IgD-negative memory B cell (primary cell): ENCODE data around the gene C4A. TPM values are rescaled to one million over a fixed set of nuclear protein-coding genes. Genes with fewer than 3 reads are reported as not detected.
"Not testable (repeated sequence)": the region's sequence is repeated elsewhere in the genome, so short reads cannot be mapped to it uniquely, and the experiment has no call there.

Experiments used
- H3K27ac Mint-ChIP-seq, 3 donors: one replicate each; pipeline ENCODE4 v1.8.0; 2020 to 2022; ENCODE audit warnings: mild to moderate bottlenecking in 3 of 3, mixed read lengths in 3 of 3, moderate library complexity in 1 of 3
- H3K27me3 Mint-ChIP-seq: one replicate; pipeline ENCODE4 v1.8.0; 2021; ENCODE audit warnings: mixed read lengths
- H3K36me3 Mint-ChIP-seq: one replicate; pipeline ENCODE4 v1.8.0; 2020; ENCODE audit warnings: mild to moderate bottlenecking, mixed read lengths
- H3K4me1 Mint-ChIP-seq, 3 donors: one replicate each; pipeline ENCODE4 v1.8.0; 2020 to 2022; ENCODE audit warnings: mixed read lengths in 3 of 3, mild to moderate bottlenecking in 1 of 3
- H3K4me3 Mint-ChIP-seq, 4 donors: one replicate each; pipeline ENCODE4 v1.8.0; 2020 to 2022; ENCODE audit warnings: mild to moderate bottlenecking in 4 of 4, mixed read lengths in 4 of 4, moderate library complexity in 3 of 4
- H3K9me3 Mint-ChIP-seq, 3 donors: one replicate each; pipeline ENCODE4 v1.8.0; 2020 to 2021; ENCODE audit warnings: mixed read lengths in 3 of 3, mild to moderate bottlenecking in 1 of 3
- polyA plus RNA-seq: library from polyadenylated mRNA; unstranded; fragments of 300-500 nt; fragmentation: Illumina TruSeq; gene quantifications from one replicate; pipeline ENCODE4 v1.2.3, GENCODE V29; 2021

The C4A gene
- polyA plus RNA-seq, 1 donor from 2014 or later = 0.23 TPM

- H3K4me1 Mint-ChIP-seq, H3K9me3 Mint-ChIP-seq, H3K27me3 Mint-ChIP-seq, H3K36me3 Mint-ChIP-seq, H3K27ac Mint-ChIP-seq, H3K4me3 Mint-ChIP-seq: not testable (repeated sequence)
Measured at GRCh38 chr6:32044916-32045315, 63.1 kb downstream of the C4A start.

- Mint-ChIP-seq H3K9me3 (no peaks in the 10 kb centered on the region), H3K4me3 (no peak overlapping the region), H3K36me3 (no peaks in the 10 kb centered on the region)
Measured at GRCh38 chr6:32045811-32046449, 64.1 kb downstream of the C4A start.

GRCh38 chr6:32046450-32047083, 64.7 kb downstream of the C4A start:
- Mint-ChIP-seq H3K4me3 (no peak overlapping the region), H3K27me3 (no peaks in the 10 kb centered on the region), H3K9me3 (no peaks in the 10 kb centered on the region), H3K36me3 (no peaks in the 10 kb centered on the region), H3K27ac (no peak overlapping the region), H3K4me1 (peaks cover 3 to 5% (median 4%) of the 10 kb centered on the region in 3 donors)

More at GRCh38 chr6:32045811-32046449, 64.1 kb downstream of the C4A start:
- Mint-ChIP-seq H3K27ac (no peak overlapping the region), H3K27me3 (no peaks in the 10 kb centered on the region), H3K4me1 (peaks cover 1 to 5% (median 3%) of the 10 kb centered on the region in 3 donors)

DNA sequence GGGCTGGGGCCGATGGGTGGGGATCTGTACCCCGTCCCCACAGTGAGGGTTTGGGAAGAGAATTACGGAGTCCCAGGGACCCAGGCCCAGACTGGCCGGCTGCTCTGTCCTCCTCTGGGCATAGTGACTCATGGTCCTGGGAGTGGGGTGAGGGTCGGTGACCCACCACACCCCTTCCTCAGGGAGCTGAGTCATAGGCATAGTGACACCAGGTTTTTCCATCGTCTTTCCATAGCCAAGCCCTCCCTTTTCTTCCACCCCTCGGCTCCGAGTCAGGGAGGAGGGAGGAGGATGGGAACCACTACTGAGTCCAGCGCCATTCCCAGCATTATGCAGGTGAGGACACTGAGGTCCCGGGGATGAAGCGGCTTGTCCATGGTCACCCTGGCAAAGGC, 65.2 kb downstream of the C4A start:
- Mint-ChIP-seq H3K27ac (no peak overlapping the region), H3K27me3 (no peaks in the 10 kb centered on the region), H3K4me3 (no peak overlapping the region), H3K9me3 (no peaks in the 10 kb centered on the region), H3K4me1 (peaks cover 3 to 5% (median 4%) of the 10 kb centered on the region in 3 donors), H3K36me3 (no peaks in the 10 kb centered on the region)

DNA sequence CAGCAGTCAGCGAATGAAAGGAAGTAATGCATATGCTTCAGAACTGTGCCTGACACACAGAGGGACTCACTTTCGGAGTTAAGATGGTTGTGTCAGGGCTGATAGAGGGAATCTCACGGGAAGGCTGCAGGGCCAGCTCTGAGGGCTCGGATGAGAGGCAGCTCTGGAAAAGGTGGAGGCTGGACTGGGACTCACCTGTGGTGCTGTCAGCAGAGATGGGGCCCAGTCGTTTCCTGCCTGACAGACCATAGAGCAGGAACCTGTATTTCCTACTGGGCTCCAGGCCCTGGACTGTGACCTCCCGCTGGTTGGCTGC, 65.6 kb downstream of the C4A start:
- no peaks in the 10 kb centered on the region for H3K9me3 Mint-ChIP-seq
- peaks cover 3 to 5% (median 4%) of the 10 kb centered on the region in 3 donors for H3K4me1 Mint-ChIP-seq
- H3K27ac Mint-ChIP-seq = no peak overlapping the region
- no peaks in the 10 kb centered on the region for H3K36me3 Mint-ChIP-seq
- H3K4me3 Mint-ChIP-seq = no peak overlapping the region
- H3K27me3 Mint-ChIP-seq = no peaks in the 10 kb centered on the region

- Mint-ChIP-seq H3K4me1 (peaks cover 3 to 5% (median 4%) of the 10 kb centered on the region in 3 donors), H3K9me3 (no peaks in the 10 kb centered on the region), H3K27ac (no peak overlapping the region)
Measured at GRCh38 chr6:32047855-32048766, 66.3 kb downstream of the C4A start.

GRCh38 chr6:32049149-32049548, 67.3 kb downstream of the C4A start:
- not testable (repeated sequence) for H3K4me3 Mint-ChIP-seq

More at GRCh38 chr6:32047855-32048766, 66.3 kb downstream of the C4A start:
- H3K4me3 Mint-ChIP-seq = peak overlapping the region in 1 of 4 donors; percentile 5
- H3K36me3 Mint-ChIP-seq = no peaks in the 10 kb centered on the region
- H3K27me3 Mint-ChIP-seq = no peaks in the 10 kb centered on the region

GRCh38 chr6:32049736-32050135, 67.9 kb downstream of the C4A start:
- H3K4me1 Mint-ChIP-seq, H3K27me3 Mint-ChIP-seq, H3K27ac Mint-ChIP-seq, H3K9me3 Mint-ChIP-seq, H3K4me3 Mint-ChIP-seq, H3K36me3 Mint-ChIP-seq: not testable (repeated sequence)

More at GRCh38 chr6:32049149-32049548, 67.3 kb downstream of the C4A start:
- not testable (repeated sequence) for H3K27ac Mint-ChIP-seq, H3K27me3 Mint-ChIP-seq, H3K9me3 Mint-ChIP-seq, H3K4me1 Mint-ChIP-seq, H3K36me3 Mint-ChIP-seq

GRCh38 chr6:32050562-32050961, 68.7 kb downstream of the C4A start:
- Mint-ChIP-seq H3K4me3 (no peak overlapping the region), H3K27me3 (peaks cover 2% of the 10 kb centered on the region), H3K9me3 (no peaks in the 10 kb centered on the region), H3K36me3 (no peaks in the 10 kb centered on the region), H3K4me1 (peaks cover 3 to 5% (median 4%) of the 10 kb centered on the region in 3 donors), H3K27ac (no peak overlapping the region)

Other genes starting within 250 kb of the C4A start
- 861 TPM for gene CLIC1, start 245.5 kb upstream of the C4A start, polyA plus RNA-seq
- gene MSH5, start 242.1 kb upstream of the C4A start, polyA plus RNA-seq = 4.2 TPM
- not detected for gene SAPCD1, start 219.4 kb upstream of the C4A start, polyA plus RNA-seq
- 2.6 TPM for gene VWA7, start 204.7 kb upstream of the C4A start, polyA plus RNA-seq
- 83.0 TPM for gene VARS1, start 186.3 kb upstream of the C4A start, polyA plus RNA-seq
- gene LSM2, start 175.1 kb upstream of the C4A start, polyA plus RNA-seq = 100 TPM
- gene HSPA1L, start 166.8 kb upstream of the C4A start, polyA plus RNA-seq = 1.2 TPM
- 49.5 TPM for gene HSPA1A, start 166.5 kb upstream of the C4A start, polyA plus RNA-seq
- 5.7 TPM for gene HSPA1B, start 154.3 kb upstream of the C4A start, polyA plus RNA-seq
- 25.0 TPM for gene NEU1, start 119.2 kb upstream of the C4A start, polyA plus RNA-seq
- not detected for gene SLC44A4, start 103.1 kb upstream of the C4A start, polyA plus RNA-seq
- 49.3 TPM for gene EHMT2, start 84.4 kb upstream of the C4A start, polyA plus RNA-seq
- not detected for gene ZBTB12, start 80.0 kb upstream of the C4A start, polyA plus RNA-seq
- gene C2, start 54.3 kb upstream of the C4A start, polyA plus RNA-seq = not detected
- gene CFB, start 36.0 kb upstream of the C4A start, polyA plus RNA-seq = not detected
- 51.3 TPM for gene NELFE, start 23.1 kb upstream of the C4A start, polyA plus RNA-seq
- gene SKIC2, start 22.9 kb upstream of the C4A start, polyA plus RNA-seq = 12.7 TPM
- gene DXO, start 9.9 kb upstream of the C4A start, polyA plus RNA-seq = 16.2 TPM
- not detected for gene C4B, start 32.7 kb downstream of the C4A start, polyA plus RNA-seq
- gene CYP21A2, start 56.4 kb downstream of the C4A start, polyA plus RNA-seq = not detected
- gene TNXB, start 127.3 kb downstream of the C4A start, polyA plus RNA-seq = 0.21 TPM
- gene ATF6B, start 146.2 kb downstream of the C4A start, polyA plus RNA-seq = 25.5 TPM
- 4.1 TPM for gene FKBPL, start 148.2 kb downstream of the C4A start, polyA plus RNA-seq
- not detected for gene PRRT1, start 169.9 kb downstream of the C4A start, polyA plus RNA-seq
- 1.5 TPM for gene PPT2, start 172.1 kb downstream of the C4A start, polyA plus RNA-seq
- gene EGFL8, start 182.5 kb downstream of the C4A start, polyA plus RNA-seq = not detected
- 17.2 TPM for gene AGPAT1, start 194.0 kb downstream of the C4A start, polyA plus RNA-seq
- 88.8 TPM for gene RNF5, start 196.3 kb downstream of the C4A start, polyA plus RNA-seq
- 0.58 TPM for gene AGER, start 202.2 kb downstream of the C4A start, polyA plus RNA-seq
- gene PBX2, start 208.1 kb downstream of the C4A start, polyA plus RNA-seq = 3.3 TPM
- 156 TPM for gene GPSM3, start 210.6 kb downstream of the C4A start, polyA plus RNA-seq
- 4.9 TPM for gene NOTCH4, start 242.0 kb downstream of the C4A start, polyA plus RNA-seq